GM18517 (cell line): Measurements from ENCODE around the gene NTM.

ENCODE experiments used
- ATAC-seq: cut with Tn5 transposase; IDR thresholded peaks from one replicate; pipeline ENCODE4 v1.9.1; 2021; ENCODE audit warnings: mild to moderate bottlenecking, moderate library complexity; ENCODE audit not compliant: unreplicated experiment

NTM gene

DNA sequence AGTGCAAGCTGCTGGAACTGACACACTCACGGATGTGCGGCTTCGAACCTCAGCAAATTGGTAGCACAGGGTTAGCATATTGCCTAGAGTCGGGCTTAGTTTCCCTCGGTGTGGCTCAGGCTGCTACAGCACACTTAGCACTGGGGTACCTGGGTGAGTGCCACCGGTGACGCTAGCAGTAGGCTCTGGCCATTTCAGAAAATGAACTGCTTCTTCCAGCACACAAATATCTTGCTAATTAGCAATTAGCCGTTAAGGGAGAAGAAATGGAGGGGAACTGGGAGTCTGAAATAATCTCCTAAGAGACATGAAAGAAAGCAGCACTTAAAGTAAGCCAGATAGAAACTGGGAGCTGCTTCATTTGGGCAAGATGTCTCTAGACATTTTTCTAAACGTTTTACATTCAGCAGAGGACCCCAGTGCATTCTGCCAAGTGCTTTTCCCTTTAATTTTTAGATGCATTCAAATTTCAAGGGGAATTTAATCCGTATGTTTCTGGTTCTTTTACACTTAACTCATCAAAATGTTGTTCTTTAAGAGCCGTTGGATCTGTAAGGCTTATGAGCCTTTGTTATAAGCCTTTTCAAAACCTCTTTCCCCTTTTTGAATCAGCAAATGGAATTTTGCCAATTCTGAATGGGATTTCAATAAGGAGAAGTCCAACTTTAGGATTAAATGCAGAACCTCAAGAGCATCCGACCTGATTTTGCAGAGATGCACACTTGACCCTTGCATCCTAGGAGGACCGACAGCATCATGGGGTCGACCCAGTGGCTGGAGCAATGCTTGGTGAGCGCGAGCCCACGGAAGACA lies 708.1 kb downstream of the NTM start:
- ATAC-seq, result no peak

DNA sequence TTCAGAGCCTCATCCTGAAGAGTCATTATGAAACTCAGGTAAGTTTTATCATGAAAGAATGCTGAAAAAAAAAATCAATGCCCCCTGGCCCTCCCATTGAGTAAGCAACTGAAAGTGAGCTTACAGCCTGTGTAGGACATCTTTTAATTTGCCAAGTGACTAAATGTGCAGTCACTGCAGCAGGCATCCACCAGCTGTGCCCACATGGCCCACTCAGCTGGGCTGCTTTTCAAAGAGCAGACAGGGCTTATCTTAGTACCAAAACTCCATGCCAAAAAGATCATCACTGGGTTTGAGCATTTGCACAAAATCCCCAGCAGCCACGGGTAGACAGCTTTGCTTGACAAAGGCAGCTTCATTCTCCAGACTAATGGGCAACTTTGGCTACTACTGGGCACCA lies 709.7 kb downstream of the NTM start:
- no peak for ATAC-seq

DNA sequence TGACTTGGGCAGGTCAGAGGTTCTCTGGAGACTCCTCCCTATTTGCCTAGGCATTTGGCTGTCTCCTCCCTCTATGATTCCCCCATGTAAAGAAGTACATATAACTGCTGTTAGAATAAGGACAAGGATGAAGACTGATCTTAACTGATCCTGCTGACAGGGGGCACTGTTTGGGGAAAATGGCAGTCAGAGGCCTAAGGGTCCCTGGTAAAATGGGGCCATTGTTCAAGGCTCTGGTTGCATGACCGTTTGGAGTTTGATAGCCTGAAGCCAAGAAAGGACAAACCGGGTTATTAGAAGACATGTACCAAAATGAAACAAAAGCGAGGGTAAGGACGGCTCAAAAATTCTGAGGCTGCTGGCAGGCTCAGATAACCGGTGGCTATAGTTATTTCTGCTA lies 712.2 kb downstream of the NTM start:
- ATAC-seq, result no peak

DNA sequence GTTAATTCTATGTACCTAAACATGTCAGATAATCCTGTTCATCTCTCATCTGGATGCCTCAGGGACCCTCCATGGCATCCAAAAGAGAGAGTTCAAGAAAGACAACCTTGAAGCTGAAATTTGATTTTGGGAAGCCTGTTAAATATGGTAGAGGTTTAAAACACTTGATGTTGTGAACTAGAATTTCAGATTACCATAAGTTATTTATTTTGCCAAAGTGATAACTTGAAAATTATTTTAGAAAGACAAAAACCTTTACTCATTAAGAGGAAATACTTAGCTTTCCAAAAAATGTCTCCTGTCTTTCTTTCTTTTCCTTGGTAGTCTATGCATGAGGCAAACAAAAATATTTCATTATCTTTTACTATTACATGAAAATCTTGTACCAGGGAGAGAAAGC lies 714.0 kb downstream of the NTM start:
- no peak for ATAC-seq

DNA sequence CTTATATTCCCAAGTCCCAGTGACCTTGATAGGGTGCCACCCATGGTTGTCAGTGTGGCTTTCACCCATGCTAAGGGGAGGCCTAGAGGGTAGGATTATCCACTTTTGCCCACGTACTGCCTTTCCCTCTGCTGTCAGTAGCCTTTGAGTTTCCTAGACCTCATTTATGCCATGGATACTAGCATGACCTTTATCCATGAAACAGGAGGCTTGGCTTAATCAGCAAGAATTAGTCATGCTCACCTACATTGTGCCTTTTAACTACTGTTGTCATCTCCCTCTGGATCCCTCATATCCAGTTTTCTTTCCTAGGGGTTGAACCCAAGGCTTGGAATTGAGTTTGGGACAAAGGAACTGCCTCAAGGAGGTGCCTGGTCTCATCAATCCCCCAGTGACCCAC lies 716.7 kb downstream of the NTM start:
- no peak for ATAC-seq

DNA sequence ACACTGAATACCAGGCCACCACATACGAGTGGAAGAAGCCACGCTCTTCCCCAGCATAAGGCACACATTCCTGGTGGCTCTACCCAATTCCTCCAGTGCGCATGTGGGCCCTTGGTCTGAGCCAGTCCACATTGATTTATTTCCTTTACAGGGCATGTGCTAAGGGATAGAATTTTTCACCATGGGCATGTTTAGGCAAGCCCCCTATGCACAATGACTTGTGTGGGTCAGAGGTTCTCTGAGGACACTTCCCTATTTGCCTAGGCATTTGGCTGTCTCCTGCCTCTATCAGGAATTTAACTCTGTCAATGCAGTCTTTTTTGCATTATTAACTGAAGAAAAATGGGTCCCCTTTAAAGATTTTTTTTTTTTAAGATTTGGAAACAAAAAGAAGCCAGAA lies 718.1 kb downstream of the NTM start:
- ATAC-seq, result no peak

DNA sequence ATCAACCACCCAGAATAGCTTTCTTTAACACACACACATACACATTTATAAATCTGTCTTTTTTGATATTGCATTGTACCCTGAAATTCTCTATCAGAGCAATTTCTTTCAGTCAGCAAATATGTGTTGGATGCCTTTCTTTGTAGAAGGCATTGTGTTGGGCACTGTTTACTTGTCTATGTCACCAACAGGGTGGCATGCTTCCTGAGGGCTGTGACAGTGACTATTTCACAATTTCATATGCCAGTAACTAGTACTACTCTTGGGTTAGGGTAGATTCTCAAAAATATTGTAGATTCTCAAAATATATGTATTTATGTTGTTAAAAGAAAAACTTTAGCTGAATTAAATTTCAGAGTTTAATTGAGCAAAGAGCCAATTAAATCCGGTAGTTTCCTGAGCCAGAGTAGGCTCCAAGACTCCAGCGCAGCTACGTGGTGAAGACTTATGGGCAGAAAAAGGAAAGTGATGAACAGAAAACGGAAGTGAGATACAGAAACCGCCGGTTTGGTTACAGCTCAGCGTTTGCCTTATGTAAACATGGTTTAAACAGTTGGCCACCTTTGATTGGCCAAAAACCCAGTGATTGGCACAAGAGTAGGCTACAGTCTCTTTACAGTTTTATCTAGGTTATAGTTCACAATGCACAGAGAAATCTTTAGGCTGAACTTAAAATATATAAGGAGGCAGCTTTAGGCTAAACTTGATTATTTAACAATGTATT lies 723.3 kb downstream of the NTM start:
- no peak for ATAC-seq

DNA sequence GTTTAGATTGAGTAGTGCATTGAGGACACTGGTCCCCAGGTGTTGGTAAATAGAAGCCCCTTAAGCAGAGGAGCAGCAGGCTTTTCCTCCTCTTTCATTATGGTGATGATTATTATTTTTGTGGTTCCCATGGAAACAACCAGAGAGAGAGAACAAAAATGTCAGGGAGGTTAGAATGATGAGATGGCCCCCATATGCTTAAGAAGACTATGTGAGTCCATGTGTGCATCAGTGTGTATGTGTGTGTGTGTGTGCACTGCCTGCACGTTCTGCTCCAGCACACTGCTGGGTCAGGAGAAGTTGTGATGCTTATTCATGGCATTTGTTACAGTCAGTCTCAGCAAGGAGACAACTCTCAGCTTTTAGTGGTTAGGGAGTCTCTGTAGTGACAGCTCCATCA lies 724.2 kb downstream of the NTM start:
- ATAC-seq, result no peak

DNA sequence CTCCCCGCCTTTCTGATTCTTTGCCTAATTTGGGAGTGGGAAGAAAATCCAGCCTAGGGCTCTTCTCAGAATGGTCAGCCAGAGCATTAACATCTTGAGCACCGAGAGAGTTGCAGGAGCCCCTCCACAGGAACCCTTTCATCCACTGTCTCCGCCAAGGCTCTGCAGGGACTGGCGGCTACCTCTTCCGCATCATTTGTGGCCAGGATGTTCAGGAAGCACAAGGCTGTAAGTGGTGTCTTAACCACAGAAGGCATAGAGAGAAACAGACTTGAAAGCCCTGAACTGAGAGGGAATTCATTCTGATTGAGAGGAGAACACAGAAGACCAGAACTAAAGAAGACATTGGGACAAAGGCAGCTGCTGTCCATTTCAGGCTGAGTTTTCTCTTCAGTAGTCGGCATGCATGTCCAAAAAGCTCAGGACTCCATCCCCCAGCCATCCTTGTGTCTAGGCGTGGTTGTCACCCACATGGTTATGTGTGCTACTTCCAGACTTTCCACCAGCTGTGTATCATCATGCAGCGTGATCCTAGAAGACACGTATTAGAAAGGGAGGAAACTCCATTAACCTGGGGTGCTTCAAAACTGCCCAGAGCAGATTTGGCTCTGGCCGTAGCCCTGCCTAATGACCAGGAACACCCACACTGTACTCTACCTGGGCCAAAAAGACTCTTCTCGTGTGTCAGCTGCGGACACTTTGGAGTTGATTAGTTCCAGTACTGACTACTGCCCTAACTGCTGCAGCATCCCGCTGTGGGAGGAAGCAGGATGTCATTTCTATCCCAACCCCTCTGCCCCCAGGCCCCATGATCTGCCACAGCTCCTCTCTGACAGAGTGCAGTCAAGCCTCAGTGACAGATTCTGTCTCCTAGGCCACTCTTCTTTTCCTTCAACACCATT lies 725.1 kb downstream of the NTM start:
- no peak for ATAC-seq

DNA sequence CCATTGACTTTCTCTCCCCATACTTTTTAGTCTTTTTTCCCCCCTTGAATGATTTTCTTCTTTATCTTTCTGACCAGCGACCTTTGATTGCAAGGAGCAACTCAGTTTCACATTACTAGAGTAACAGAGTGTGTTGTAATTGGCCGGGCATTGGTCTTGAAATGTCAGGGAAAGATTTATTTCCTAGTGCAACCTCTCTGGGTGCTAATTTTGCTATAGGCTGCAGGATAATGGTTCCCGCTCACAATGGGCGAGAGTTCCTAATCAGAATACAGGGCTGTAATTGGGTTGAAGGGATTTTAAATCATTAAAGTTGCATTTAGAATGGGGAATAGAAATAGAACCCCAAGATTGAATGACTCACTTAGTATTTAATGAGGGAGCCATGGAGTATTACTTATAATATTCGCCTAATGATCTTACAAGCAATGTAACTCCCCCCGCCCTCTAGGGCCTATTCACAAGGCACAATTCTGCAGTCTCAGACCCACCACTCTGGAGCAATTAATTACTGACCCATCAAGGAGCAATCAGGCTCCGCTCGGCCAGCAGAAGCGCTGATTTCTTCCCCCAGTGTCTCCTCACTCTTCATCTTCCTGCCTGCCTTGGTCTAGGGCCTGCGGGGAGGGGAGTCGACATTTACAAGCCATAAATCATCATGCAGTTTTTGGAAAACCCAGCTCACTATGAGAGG lies 725.9 kb downstream of the NTM start:
- ATAC-seq, result no peak

DNA sequence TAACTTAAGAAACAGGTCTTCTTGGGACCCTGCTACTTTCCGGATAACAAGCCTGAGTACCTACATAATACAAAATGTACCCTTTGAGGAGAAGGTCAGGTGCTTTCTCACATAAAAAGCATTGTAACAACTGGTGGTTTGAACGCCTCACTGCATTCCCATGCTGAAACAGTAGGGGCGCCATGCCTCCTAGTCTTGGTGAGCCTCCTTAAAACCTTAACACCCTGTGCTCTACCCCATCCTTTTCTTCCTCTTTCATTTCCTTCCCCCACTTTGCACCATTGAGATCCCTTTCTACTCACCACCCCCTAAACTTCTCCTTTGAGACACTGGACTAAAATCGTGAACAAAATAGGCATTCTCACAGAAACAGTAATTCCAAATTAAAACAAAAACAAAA lies 729.3 kb downstream of the NTM start:
- ATAC-seq, result no peak

DNA sequence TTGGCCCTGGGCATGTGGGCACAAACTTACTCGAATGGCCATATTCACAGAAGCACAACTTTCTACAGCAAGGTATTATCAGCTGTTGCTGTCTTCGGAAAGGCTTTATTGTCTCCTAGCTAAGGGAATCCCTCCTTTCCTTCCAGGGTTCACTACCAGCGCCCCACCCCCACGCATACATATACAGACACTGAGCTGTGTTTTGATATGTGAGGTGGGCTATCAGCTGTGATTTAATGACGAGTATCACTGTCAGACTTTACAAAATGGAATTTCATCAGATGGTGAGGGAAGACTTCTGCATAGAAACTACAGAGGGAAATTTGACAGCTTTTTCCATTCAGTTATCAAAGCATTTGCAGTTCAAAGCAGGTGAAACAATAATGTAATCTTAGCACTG lies 730.2 kb downstream of the NTM start:
- ATAC-seq, result no peak

DNA sequence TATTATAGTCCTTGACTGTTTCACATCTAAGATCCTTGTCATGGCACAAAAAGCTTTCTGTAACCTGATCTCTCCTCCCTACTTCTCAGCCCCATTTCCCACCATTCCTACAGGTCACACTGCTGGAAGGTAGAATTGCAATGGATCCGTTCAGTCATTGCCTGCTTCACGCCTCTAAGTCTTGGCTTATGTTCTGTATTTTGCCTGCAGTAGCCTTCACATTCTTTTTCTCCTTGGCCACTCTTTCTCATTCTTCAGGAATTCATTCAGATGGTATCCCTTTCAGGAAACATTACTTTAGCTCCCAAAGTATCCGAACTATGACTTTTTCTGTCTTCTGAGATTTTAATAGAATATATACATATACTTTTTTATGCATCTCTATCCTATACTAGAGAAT lies 731.5 kb downstream of the NTM start:
- no peak for ATAC-seq

DNA sequence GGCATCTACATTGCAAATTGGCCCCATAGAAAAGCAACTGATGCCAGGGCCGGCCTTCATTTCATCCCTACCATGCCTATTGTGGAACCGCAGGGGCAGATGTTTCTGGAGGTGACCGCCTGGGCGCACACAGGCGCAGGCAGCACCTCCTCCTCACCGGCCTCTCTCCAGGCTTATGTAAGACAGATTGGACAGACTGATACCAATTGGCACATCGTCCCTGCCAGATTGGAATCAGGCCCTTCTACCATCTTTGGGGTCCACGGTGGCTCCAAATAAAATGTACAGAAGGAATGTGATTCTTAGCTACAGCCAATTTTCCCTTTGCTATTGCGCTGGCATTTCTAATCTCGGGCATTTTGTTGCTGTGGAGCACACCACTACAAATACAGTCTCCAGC lies 732.6 kb downstream of the NTM start:
- no peak for ATAC-seq

DNA sequence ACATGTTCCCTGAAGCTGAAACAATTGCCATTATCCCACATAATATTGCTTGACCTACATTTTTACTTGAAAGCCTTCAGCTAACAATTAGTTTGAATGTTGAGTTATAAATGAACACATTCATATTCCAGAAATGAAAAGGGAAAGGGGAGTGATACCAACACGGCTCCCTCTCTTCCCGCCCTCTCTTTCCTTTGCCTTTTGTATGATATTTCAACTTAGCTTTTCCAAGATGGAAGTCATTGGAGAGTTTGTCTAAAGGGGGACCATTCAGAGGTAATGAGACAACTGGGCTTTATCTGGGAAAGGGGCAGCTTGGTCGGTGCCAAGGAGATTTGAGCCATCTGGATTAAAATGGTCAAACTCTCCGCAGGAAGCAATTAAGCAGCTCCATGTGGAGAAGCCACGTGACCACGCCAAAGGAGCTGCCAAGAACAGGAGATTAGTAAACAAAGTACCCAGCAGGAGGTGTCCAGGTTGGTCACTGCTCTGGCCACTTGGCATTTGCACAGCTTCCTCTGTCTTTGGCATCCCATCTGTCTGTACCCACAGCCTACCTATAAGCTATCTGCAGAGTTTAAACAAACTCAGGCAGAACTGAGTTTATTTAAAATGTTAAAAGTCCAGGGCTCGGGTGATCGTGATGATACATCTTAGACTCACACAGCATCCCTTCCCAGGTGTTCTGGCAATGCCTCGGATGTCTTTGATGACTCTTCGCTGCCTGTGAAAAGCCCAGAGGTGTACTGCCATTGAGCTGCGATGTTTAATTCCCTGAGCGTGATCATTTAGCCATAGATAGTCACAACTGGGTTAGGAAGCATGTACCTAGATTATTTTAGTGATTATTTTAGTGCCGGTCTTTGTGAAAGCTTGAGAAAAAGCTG lies 735.9 kb downstream of the NTM start:
- no peak for ATAC-seq

DNA sequence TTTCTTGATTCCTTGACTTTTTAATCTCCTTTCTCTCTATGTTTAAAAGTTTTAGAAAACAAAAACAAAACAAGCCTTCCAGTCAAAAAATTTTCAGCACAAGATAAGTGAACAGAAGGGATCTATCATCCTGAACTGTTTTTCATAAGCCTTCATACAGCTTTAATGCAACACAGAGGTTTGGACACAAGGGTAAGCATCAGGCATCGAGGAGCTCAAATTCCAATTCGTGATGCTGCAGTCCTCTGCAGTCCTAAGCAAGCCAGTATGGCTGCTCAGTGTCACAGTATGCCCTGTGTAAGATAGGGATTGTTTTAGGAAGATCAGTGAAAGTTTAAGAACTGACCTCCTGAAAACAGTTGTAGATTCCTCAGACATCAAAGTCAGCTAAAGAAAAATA lies 740.9 kb downstream of the NTM start:
- no peak for ATAC-seq

DNA sequence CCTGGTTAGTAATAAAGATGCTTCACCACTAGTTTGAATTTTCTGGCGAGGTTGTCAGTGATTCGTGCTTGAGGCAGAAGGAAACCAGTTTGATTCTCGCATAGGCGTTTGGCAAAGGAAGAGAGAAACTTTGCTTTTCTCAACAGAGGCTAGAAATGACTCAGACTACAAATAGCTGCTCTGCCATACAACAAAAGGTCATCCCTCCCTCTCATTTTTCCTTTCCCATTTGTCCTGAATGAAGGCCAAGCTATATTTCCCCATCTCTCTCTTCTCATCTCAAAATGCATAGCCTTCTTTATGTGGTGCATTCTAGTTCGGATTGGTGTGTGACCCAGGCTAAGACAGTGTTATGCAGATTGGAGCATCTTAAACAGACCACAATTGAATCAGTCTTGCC lies 741.4 kb downstream of the NTM start:
- ATAC-seq, result no peak

DNA sequence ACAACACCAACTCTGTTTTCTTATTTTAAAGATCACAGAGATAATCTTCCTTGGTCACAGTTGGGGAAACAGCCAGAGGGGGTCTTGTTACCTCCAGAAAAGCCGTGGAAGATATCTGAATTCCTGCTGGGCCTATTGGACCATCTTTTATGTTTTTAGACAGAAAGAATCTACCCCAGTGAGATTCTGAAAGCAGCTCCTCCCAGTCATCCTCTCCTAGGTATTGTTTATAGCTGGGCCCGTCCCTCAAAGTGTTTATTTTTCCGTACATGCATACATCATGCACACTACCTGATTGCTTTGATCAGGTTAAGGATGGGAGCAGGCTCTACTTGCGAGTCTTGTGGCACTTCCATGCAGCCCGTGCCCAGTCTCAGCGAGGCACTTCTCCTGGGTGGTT lies 742.4 kb downstream of the NTM start:
- ATAC-seq, result no peak

DNA sequence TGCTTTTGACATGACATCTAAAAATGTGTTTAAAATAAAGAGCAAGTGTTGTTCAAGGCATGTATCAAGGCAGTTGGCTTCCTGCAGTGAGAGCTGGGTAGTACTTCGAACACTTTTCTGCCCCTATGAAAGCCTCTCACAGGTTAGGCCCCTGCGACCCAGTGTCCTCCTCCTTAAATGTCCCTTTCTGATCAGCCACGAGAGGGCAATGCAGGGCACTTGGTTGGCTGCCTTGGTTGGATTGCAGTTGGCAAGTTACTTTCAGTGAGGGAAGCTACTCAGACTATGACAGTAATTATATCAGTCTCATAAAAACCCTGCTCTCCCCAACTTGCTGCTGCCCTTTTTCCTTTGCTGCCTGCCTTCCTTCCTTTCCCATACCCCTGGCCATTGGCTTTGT lies 743.8 kb downstream of the NTM start:
- ATAC-seq, result no peak

DNA sequence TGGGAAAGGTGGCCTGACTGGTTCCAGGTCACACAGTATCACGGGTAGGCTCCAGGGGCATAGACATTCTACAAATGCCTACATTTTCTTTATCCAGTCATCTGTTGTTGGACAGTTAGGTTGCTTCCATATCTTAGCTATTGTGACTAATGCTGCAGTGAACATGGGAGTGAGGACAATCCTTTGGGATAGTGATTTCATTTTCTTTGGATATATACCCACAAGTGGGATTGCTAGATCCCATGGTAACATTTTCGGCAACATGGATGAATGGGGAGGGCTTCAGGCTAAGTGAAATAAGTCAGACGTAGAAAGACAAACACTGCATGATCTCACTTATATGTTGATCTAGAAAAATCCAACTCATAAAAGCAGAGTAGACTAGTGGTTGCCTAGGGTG lies 744.3 kb downstream of the NTM start:
- ATAC-seq, result no peak
